K562 (cell line): Measurements from ENCODE around the gene ICA1. TPM values are rescaled to one million over a fixed set of nuclear protein-coding genes. Genes with fewer than 3 reads are reported as not detected.

ENCODE experiments used
- ATAC-seq: fragments of 200-7000 bp; cut with Tn5 transposase; 3 replicates; pipeline ENCODE4 v1.9.1; 2020; ENCODE audit warnings: moderate library complexity
- BruUV-seq: library from RNA; stranded (reverse); fragments of 400-500 nt; replicated peaks from 2 replicates; lab custom pipeline; 2021; lab: Mats Ljungman, UMichigan
- CTCF ChIA-PET: fragments of 300-600 bp; formaldehyde crosslinking; extraction: SDS; loops from one replicate; lab custom pipeline; 2021; ENCODE audit warnings: low intra/inter-chr PET ratio; lab: Yijun Ruan, JAX
- POLR2A ChIA-PET: fragments of 300-600, 350-650 bp; sonication (Branson Sonifier 250); formaldehyde crosslinking; extraction: SDS; loops from one replicate; lab custom pipeline; 2021; ENCODE audit warnings: antibody characterized with exemption, inconsistent platforms; lab: Yijun Ruan, JAX
- DNase-seq, 4 experiments: peaks; one replicate each; pipeline versions ENCODE4 v3.0.0 to v3.0.0-alpha.2; 2011 to 2018; ENCODE audit warnings: low spot score in 3 of 4, mixed read lengths in 3 of 4; ENCODE audit errors: extremely low read depth in 1 of 4
- FAIRE-seq: peaks from 2 replicates; lab custom pipeline; 2011; peaks lifted over from hg19 to GRCh38; lab: Jason Lieb, UNC
- H2AFZ ChIP-seq: 2 replicates; pipeline ENCODE4 v1.6.0; 2011; ENCODE audit warnings: low read depth, low read length, control low read depth, inconsistent platforms
- H3K27ac ChIP-seq: fragments of 200-600 bp; 3 replicates; pipeline ENCODE4 v1.8.0; 2011; ENCODE audit warnings: low read depth, mild to moderate bottlenecking, control low read depth, inconsistent platforms, low read length, moderate library complexity, mixed read lengths; ENCODE audit errors: extremely low read depth
- H3K27me3 ChIP-seq, 2 experiments: fragments of 300-600 bp in 1 of 2; 2 replicates in 1 of 2; 3 replicates in 1 of 2; pipeline versions ENCODE4 v1.6.0 to v1.8.0; 2011; ENCODE audit warnings: inconsistent platforms in 2 of 2, low read length in 2 of 2, mild to moderate bottlenecking in 1 of 2, mixed read lengths in 1 of 2, moderate library complexity in 1 of 2; ENCODE audit not compliant: control insufficient read depth in 2 of 2, insufficient read depth in 2 of 2
- H3K36me3 ChIP-seq: fragments of 300-600 bp; 3 replicates; pipeline ENCODE4 v1.8.0; 2011; ENCODE audit warnings: mild to moderate bottlenecking, low read length, inconsistent platforms; ENCODE audit not compliant: control insufficient read depth, insufficient read depth
- H3K4me1 ChIP-seq, 2 experiments: fragments of 200-600 bp in 1 of 2; replicated peaks in 1 of 2; 2 replicates in 1 of 2; 3 replicates in 1 of 2; pipeline versions ENCODE4 v1.5.1 to v1.8.0; 2011; ENCODE audit warnings: inconsistent platforms in 2 of 2, low read length in 2 of 2, mild to moderate bottlenecking in 1 of 2, mixed read lengths in 1 of 2, moderate library complexity in 1 of 2; ENCODE audit not compliant: control insufficient read depth in 2 of 2, insufficient read depth in 2 of 2
- H3K4me2 ChIP-seq: 2 replicates; pipeline ENCODE4 v1.6.1; 2011; ENCODE audit warnings: low read length, control low read depth, inconsistent platforms, mixed read lengths; ENCODE audit not compliant: insufficient read depth
- H3K4me3 ChIP-seq: fragments of 200-600 bp; sonication (generic), shearing (Covaris generic); 2 replicates; pipeline ENCODE4 v1.5.1; 2016; ENCODE audit warnings: control low read depth, inconsistent platforms
- H3K79me2 ChIP-seq: fragments of 200-600 bp; 3 replicates; pipeline ENCODE4 v1.8.0; 2011; ENCODE audit warnings: low read length, inconsistent platforms; ENCODE audit not compliant: control insufficient read depth, insufficient read depth
- H3K9ac ChIP-seq, 2 experiments: 2 replicates each; pipeline versions ENCODE4 v1.6.0 to v1.6.1; 2011; ENCODE audit warnings: low read depth in 2 of 2, low read length in 2 of 2, control low read depth in 1 of 2, inconsistent platforms in 1 of 2, mild to moderate bottlenecking in 1 of 2, mixed read lengths in 1 of 2; ENCODE audit not compliant: insufficient read depth in 1 of 2
- H3K9me1 ChIP-seq: one replicate; pipeline ENCODE4 v1.6.0; 2011; ENCODE audit warnings: inconsistent platforms, mild to moderate bottlenecking, low read length, moderate library complexity; ENCODE audit not compliant: control insufficient read depth, insufficient read depth
- H3K9me3 ChIP-seq: replicated peaks from 2 replicates; pipeline ENCODE4 v1.5.1; 2011; ENCODE audit warnings: low read depth, low read length, inconsistent platforms; ENCODE audit not compliant: control insufficient read depth, insufficient read depth
- H4K20me1 ChIP-seq: replicated peaks from 2 replicates; pipeline ENCODE4 v1.6.1; 2011; ENCODE audit warnings: low read length, inconsistent platforms, mixed read lengths; ENCODE audit not compliant: control insufficient read depth, insufficient read depth
- BMI1 ChIP-seq: fragments of 150-350 bp; IDR thresholded peaks from 2 replicates; pipeline ENCODE4 v1.6.1; 2014; ENCODE audit warnings: low read length
- CSDE1 ChIP-seq, 2 experiments: fragments of 450-650 bp; IDR thresholded peaks; 2 replicates each; pipeline ENCODE4 v1.6.1; 2016; ENCODE audit warnings: mild to moderate bottlenecking in 1 of 2
- GTF2E2 ChIP-seq: fragments of 200-800 bp; sonication (Bioruptor generic); IDR thresholded peaks from 2 replicates; pipeline ENCODE4 v1.6.1; 2016; ENCODE audit warnings: missing genetic modification characterization, missing compliant biosample characterization
- HDAC6 ChIP-seq: IDR thresholded peaks from 2 replicates; pipeline ENCODE4 v1.6.1; 2012; ENCODE audit warnings: low read depth, mild to moderate bottlenecking, control low read depth, inconsistent platforms, low read length, moderate library complexity
- NELFE ChIP-seq: IDR thresholded peaks from 2 replicates; pipeline ENCODE4 v1.6.1; 2011; ENCODE audit warnings: mild to moderate bottlenecking; ENCODE audit not compliant: insufficient read depth, insufficient read length
- NFYB ChIP-seq: IDR thresholded peaks from 2 replicates; pipeline ENCODE4 v1.6.1; 2011; ENCODE audit warnings: mild to moderate bottlenecking, moderate library complexity; ENCODE audit not compliant: insufficient read length; ENCODE audit errors: extremely low read depth
- POLR2AphosphoS5 ChIP-seq: IDR thresholded peaks from 2 replicates; pipeline ENCODE4 v1.6.1; 2011; ENCODE audit warnings: mild to moderate bottlenecking, low read depth, low read length, moderate library complexity; ENCODE audit not compliant: control insufficient read depth, insufficient read depth
- PTTG1 ChIP-seq: fragments of 450-650 bp; IDR thresholded peaks from 2 replicates; pipeline ENCODE4 v1.6.1; 2016; ENCODE audit warnings: low read depth, mild to moderate bottlenecking, missing genetic modification characterization, missing compliant biosample characterization
- SMC3 ChIP-seq: conservative IDR thresholded peaks from 2 replicates; pipeline ENCODE4 v1.6.1; 2011; ENCODE audit warnings: low read depth, low read length, improper control_type of control experiment; ENCODE audit not compliant: insufficient read depth
- SOX6 ChIP-seq: fragments of 450-650 bp; IDR thresholded peaks from 2 replicates; pipeline ENCODE4 v1.6.1; 2014; ENCODE audit warnings: mild to moderate bottlenecking
- SRSF9 ChIP-seq: fragments of 200-400 bp; formaldehyde crosslinking; IDR thresholded peaks from 2 replicates; pipeline ENCODE4 v1.6.1; 2017; ENCODE audit warnings: low read depth, low read length, borderline replicate concordance
- SUPT5H ChIP-seq: fragments of 450-650 bp; IDR thresholded peaks from 2 replicates; pipeline ENCODE4 v1.6.1; 2016
- TEAD2 ChIP-seq: fragments of 450-650 bp; IDR thresholded peaks from 2 replicates; pipeline ENCODE4 v1.6.1; 2016; ENCODE audit warnings: missing genetic modification characterization, control low read depth, missing compliant biosample characterization
- THRAP3 ChIP-seq: fragments of 450-650 bp; IDR thresholded peaks from 2 replicates; pipeline ENCODE4 v1.6.1; 2016; ENCODE audit warnings: mild to moderate bottlenecking, inconsistent platforms, borderline replicate concordance
- XRCC4 ChIP-seq: IDR thresholded peaks from one replicate; pipeline ENCODE4 v1.6.1; 2011; ENCODE audit not compliant: insufficient read depth, insufficient read length; ENCODE audit errors: extremely low read depth
- ZNF239 ChIP-seq: fragments of 250-450 bp; sonication (Bioruptor Pico); IDR thresholded peaks from 2 replicates; pipeline ENCODE4 v1.4.0; 2020; ENCODE audit warnings: mild to moderate bottlenecking
- ZNF324 ChIP-seq: fragments of 250-450 bp; sonication (Bioruptor Pico); IDR thresholded peaks from 2 replicates; pipeline ENCODE4 v1.4.0; 2020; ENCODE audit warnings: mild to moderate bottlenecking
- WGBS: fragments of 100-300 bp; shearing (Covaris generic); methylation state at CpG from one replicate; pipeline ENCODE4 v1.1.6; 2016; ENCODE audit warnings: low coverage, mixed read lengths; ENCODE audit not compliant: insufficient coverage; ENCODE audit errors: missing lambda C conversion rate; 5-methylcytosine and 5-hydroxymethylcytosine counted together
- in situ Hi-C: fragments of 300-500 bp; cut with MboI; formaldehyde crosslinking; loops from 4 replicates; pipeline ENCODE4 v1.15.0; 2018; ENCODE audit warnings: inconsistent platforms, mixed read lengths
- intact Hi-C: fragments of 100-400 bp; cut with micrococcal nuclease; formaldehyde crosslinking; loops from 2 replicates; pipeline ENCODE4 v1.14.2; 2022
- polyA plus RNA-seq, 8 experiments: library from polyadenylated mRNA; depleted of rRNA in 4 of 8; stranded (reverse) in 5 of 8; unstranded in 3 of 8; fragments of >200 nt; fragmentation: Nextera tagmentation in 2 of 8; fragmentation: Illumina TruSeq in 1 of 8; extraction: Ambion mirVana in 2 of 8; extraction: Trizol in 1 of 8; gene quantifications; 2 replicates each; pipeline versions ENCODE4 v1.2.1 to v1.2.3, GENCODE V29; 2011 to 2014; ENCODE audit warnings: inconsistent platforms in 1 of 8, missing spikeins in 1 of 8
- total RNA-seq, 7 experiments: library from RNA; depleted of rRNA in 6 of 7; stranded (reverse); fragments of >200 nt in 6 of 7; fragmentation: Illumina TruSeq in 2 of 7; extraction: Trizol in 2 of 7; gene quantifications; 2 replicates each; pipeline versions ENCODE4 v1.2.1 to v1.2.3, GENCODE V29; 2011 to 2021; ENCODE audit warnings: low replicate concordance in 1 of 7
- TF ChIP-seq, protein P1 (sequence below): fragments of 250-450 bp; sonication (Bioruptor Pico); IDR thresholded peaks from 2 replicates; pipeline ENCODE4 v1.8.0; 2022; ENCODE audit warnings: inconsistent platforms, mild to moderate bottlenecking, moderate library complexity, borderline replicate concordance
- TF ChIP-seq, protein P2 (sequence below), 2 experiments: fragments of 450-650 bp in 1 of 2; IDR thresholded peaks; 2 replicates each; pipeline ENCODE4 v1.6.1; 2011 to 2017; ENCODE audit warnings: low read depth in 2 of 2, antibody characterized with exemption in 1 of 2, borderline replicate concordance in 1 of 2, low read length in 1 of 2, mild to moderate bottlenecking in 1 of 2, mixed read lengths in 1 of 2; ENCODE audit not compliant: control insufficient read depth in 1 of 2

ICA1 gene
- total and polyA plus RNA-seq, 9 of the 15 experiments (the other 6 are each of a cell fraction or from before 2014, with no cell fraction given): 7.1 to 22.3 (median 16.4) TPM

GRCh38 chr7:8111282-8111960, 150.5 kb downstream of the ICA1 start:
- H3K4me2 ChIP-seq: no peak overlapping the region
- H3K36me3 ChIP-seq: no peaks in the 10 kb centered on the region
- H3K4me1 ChIP-seq: no peaks in the 10 kb centered on the region
- CTCF ChIA-PET: no interaction called here
- no peaks in the 10 kb centered on the region for H3K9me1 ChIP-seq
- H3K9ac ChIP-seq: no peak overlapping the region
- BruUV-seq: no TSS peak
- intact Hi-C loops: loop anchor here (10.0 kb wide), 1 partner anchor 183 kb away; no protein-coding TSS in a partner anchor
- POLR2A ChIA-PET: interaction anchor here (0.6 to 1.2 kb wide), 2 partner anchors 26 to 554 kb away, joined by 4 to 7 read pairs; no protein-coding TSS in a partner anchor
- no peak overlapping the region for H2AFZ ChIP-seq
- no peaks in the 10 kb centered on the region for H3K27me3 ChIP-seq
- in situ Hi-C loops: no loop called here
- no peak for FAIRE-seq
- WGBS: 60% methylated on average over 10 of the region's 11 CpGs
- no peak for TF ChIP-seq NFYB
- no peak for TF ChIP-seq SOX6
- no peak for TF ChIP-seq TEAD2 (tag)
- no peak for TF ChIP-seq ZNF324 (CRISPR knock-in tag)
- no peak for TF ChIP-seq XRCC4
- TF ChIP-seq ZNF239 (CRISPR knock-in tag): no peak
- TF ChIP-seq THRAP3: no peak
- no peak for TF ChIP-seq HDAC6
- TF ChIP-seq BMI1: no peak
- TF ChIP-seq, protein P1, sequence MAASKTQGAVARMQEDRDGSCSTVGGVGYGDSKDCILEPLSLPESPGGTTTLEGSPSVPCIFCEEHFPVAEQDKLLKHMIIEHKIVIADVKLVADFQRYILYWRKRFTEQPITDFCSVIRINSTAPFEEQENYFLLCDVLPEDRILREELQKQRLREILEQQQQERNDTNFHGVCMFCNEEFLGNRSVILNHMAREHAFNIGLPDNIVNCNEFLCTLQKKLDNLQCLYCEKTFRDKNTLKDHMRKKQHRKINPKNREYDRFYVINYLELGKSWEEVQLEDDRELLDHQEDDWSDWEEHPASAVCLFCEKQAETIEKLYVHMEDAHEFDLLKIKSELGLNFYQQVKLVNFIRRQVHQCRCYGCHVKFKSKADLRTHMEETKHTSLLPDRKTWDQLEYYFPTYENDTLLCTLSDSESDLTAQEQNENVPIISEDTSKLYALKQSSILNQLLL (CRISPR knock-in tag): no peak
- TF ChIP-seq PTTG1 (tag): no peak
- TF ChIP-seq, protein P2, sequence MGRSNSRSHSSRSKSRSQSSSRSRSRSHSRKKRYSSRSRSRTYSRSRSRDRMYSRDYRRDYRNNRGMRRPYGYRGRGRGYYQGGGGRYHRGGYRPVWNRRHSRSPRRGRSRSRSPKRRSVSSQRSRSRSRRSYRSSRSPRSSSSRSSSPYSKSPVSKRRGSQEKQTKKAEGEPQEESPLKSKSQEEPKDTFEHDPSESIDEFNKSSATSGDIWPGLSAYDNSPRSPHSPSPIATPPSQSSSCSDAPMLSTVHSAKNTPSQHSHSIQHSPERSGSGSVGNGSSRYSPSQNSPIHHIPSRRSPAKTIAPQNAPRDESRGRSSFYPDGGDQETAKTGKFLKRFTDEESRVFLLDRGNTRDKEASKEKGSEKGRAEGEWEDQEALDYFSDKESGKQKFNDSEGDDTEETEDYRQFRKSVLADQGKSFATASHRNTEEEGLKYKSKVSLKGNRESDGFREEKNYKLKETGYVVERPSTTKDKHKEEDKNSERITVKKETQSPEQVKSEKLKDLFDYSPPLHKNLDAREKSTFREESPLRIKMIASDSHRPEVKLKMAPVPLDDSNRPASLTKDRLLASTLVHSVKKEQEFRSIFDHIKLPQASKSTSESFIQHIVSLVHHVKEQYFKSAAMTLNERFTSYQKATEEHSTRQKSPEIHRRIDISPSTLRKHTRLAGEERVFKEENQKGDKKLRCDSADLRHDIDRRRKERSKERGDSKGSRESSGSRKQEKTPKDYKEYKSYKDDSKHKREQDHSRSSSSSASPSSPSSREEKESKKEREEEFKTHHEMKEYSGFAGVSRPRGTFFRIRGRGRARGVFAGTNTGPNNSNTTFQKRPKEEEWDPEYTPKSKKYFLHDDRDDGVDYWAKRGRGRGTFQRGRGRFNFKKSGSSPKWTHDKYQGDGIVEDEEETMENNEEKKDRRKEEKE (IDR thresholded peaks at IDR 0.05; ENCODE audit: borderline replicate concordance in 1 of 2, control insufficient read depth in 1 of 2, low read depth in 2 of 2, low read length in 1 of 2): no peak
- TF ChIP-seq GTF2E2: no peak
- no peak for TF ChIP-seq SUPT5H
- TF ChIP-seq CSDE1 (IDR thresholded peaks at IDR 0.05): no peak
- no peak for TF ChIP-seq NELFE
- TF ChIP-seq SRSF9: no peak
- no peak for TF ChIP-seq POLR2AphosphoS5
- TF ChIP-seq SMC3: no peak
- TF ChIP-seq, all 486 proteins: peak for 0
- Histone ChIP-seq H4K20me1 (no peaks in the 10 kb centered on the region), H3K4me3 (no peak overlapping the region), H3K27ac (no peak overlapping the region), H3K9me3 (no peaks in the 10 kb centered on the region), H3K79me2 (no peaks in the 10 kb centered on the region)
- ATAC-seq (no peak), DNase-seq (no peak)
